Esophagus squamous epithelium (tissue), 5 donors: ENCODE results near the gene RHOD. TPM values are rescaled to one million over a fixed set of nuclear protein-coding genes. Genes with fewer than 3 reads are reported as not detected.
A peak's percentile ranks its signal among the peaks of the same experiment; 100 is the strongest.

Experiments
- DNase-seq: peaks from one replicate; lab custom pipeline; 2025; lab: John Stamatoyannopoulos, UW
- H3K27ac ChIP-seq, 4 donors: fragments of 200-600 bp; sonication (generic); one replicate each; pipeline ENCODE4 v1.5.1; 2016 to 2019; ENCODE audit warnings: mild to moderate bottlenecking in 1 of 4
- H3K27me3 ChIP-seq, 4 donors: fragments of 200-600 bp; sonication (generic); 1 replicate in 3 of 4; 2 replicates in 1 of 4; pipeline versions ENCODE4 v1.5.1 to v1.6.0; 2017 to 2021; ENCODE audit warnings: antibody characterized with exemption in 1 of 4
- H3K36me3 ChIP-seq, 3 donors: fragments of 200-600 bp; sonication (generic); one replicate each; pipeline ENCODE4 v1.5.1; 2016 to 2019
- H3K4me1 ChIP-seq, 3 donors: fragments of 200-600 bp; sonication (generic); one replicate each; pipeline ENCODE4 v1.5.1; 2017 to 2019
- H3K4me3 ChIP-seq, 4 donors: fragments of 200-600 bp; sonication (generic); 1 replicate in 3 of 4; 2 replicates in 1 of 4; pipeline ENCODE4 v1.5.1; 2016 to 2019; ENCODE audit warnings: mild to moderate bottlenecking in 2 of 4, moderate library complexity in 1 of 4
- H3K9me3 ChIP-seq, 3 donors: fragments of 200-600 bp; sonication (generic); one replicate each; pipeline ENCODE4 v1.5.1; 2016 to 2019
- POLR2A ChIP-seq, 4 donors: fragments of 450-650 bp; IDR thresholded peaks; one replicate each; pipeline ENCODE4 v1.6.1; 2017; ENCODE audit warnings: antibody characterized with exemption in 4 of 4, mild to moderate bottlenecking in 4 of 4, moderate library complexity in 3 of 4
- WGBS, 2 donors: methylation state at CpG; one replicate each; pipeline ENCODE4 v1.1.5; 2018; 5-methylcytosine and 5-hydroxymethylcytosine counted together
- intact Hi-C: fragments of 100-400 bp; cut with DNase I; formaldehyde crosslinking; loops from one replicate; pipeline ENCODE4 v1.15.0; 2022
- total RNA-seq, 4 donors: library from RNA; depleted of rRNA; stranded (reverse); fragments of >200 nt; gene quantifications; one replicate each; pipeline ENCODE4 v1.1.0, GENCODE V29; 2016
- TF ChIP-seq, protein P1 (sequence below), 6 experiments: fragments of 450-650 bp in 4 of 6; fragments of 200-600 bp in 2 of 6; sonication (generic) in 2 of 6; IDR thresholded peaks; one replicate each; pipeline ENCODE4 v1.5.1; 2016 to 2019; ENCODE audit warnings: antibody characterized with exemption in 6 of 6, mild to moderate bottlenecking in 4 of 6, moderate library complexity in 4 of 6
- donor health status: DM: yes; HTN: yes; CAD: no.

The RHOD gene
- total RNA-seq, 4 donors from 2014 or later, result 122 to 219 (median 169) TPM

DNA sequence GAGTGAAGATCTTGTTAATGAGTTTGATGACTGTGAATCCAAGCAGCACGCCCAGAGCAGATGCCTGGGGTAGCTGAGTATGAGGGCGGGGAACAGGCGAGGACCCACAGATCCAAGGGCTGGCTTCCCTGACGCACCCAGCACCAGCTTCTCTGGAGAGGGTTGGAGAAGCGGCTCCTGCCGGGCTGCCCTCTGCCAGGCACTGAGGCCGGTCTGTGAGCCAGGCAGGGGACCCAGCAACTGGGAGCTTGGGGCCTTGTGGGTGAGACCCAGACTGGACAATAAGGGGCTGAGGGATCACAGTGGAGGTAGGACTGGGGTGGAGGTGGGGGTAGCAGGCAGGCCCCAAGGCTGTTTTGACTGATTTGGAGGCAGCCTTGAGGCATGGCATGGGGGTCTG is 42.3 kb upstream of the RHOD start:
- no peak overlapping the region for H3K27ac ChIP-seq
- intact Hi-C loops, result no loop called here
- TF ChIP-seq, protein P1, sequence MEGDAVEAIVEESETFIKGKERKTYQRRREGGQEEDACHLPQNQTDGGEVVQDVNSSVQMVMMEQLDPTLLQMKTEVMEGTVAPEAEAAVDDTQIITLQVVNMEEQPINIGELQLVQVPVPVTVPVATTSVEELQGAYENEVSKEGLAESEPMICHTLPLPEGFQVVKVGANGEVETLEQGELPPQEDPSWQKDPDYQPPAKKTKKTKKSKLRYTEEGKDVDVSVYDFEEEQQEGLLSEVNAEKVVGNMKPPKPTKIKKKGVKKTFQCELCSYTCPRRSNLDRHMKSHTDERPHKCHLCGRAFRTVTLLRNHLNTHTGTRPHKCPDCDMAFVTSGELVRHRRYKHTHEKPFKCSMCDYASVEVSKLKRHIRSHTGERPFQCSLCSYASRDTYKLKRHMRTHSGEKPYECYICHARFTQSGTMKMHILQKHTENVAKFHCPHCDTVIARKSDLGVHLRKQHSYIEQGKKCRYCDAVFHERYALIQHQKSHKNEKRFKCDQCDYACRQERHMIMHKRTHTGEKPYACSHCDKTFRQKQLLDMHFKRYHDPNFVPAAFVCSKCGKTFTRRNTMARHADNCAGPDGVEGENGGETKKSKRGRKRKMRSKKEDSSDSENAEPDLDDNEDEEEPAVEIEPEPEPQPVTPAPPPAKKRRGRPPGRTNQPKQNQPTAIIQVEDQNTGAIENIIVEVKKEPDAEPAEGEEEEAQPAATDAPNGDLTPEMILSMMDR (IDR thresholded peaks at IDR 0.05), result no peak
- TF ChIP-seq POLR2A (IDR thresholded peaks at IDR 0.05), result no peak
- no peak overlapping the region for H3K4me3 ChIP-seq
- no peaks in the 10 kb centered on the region for H3K9me3 ChIP-seq
- H3K27me3 ChIP-seq, result no peaks in the 10 kb centered on the region
- H3K4me1 ChIP-seq, result no peaks in the 10 kb centered on the region
- 90% methylated on average over 6 of the region's 7 CpGs; no CpG with 5 or more reads in 1 of the 2 donors for WGBS, 2 donors
- DNase-seq, result no peak
- H3K36me3 ChIP-seq, result no peaks in the 10 kb centered on the region

DNA sequence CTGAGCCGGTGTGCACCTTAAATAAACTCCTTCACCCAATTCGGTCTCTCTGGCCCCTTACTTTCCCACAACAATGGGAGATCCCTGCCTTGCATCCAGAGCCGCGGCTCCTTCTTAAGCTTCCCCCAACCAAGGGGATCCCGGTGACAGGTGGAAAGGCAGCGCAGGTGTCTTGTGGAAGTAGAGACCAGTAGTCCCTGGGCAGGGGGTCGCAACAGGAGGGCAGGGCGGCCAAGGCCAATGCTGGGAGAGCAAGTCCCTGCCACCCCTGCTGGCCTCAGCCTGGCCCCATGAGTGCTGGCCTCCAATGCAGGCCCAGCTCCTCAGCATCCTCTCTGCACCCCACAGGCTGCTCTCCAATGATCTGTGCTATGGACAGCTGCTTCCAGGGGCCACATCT is 41.6 kb upstream of the RHOD start:
- H3K27ac ChIP-seq, result no peak overlapping the region
- no peak overlapping the region for H3K4me3 ChIP-seq
- H3K4me1 ChIP-seq, result no peaks in the 10 kb centered on the region
- no peaks in the 10 kb centered on the region for H3K9me3 ChIP-seq
- intact Hi-C loops, result no loop called here
- H3K27me3 ChIP-seq, result no peaks in the 10 kb centered on the region
- TF ChIP-seq POLR2A (IDR thresholded peaks at IDR 0.05), result no peak
- TF ChIP-seq, protein P1 (IDR thresholded peaks at IDR 0.05), result no peak
- DNase-seq, result no peak
- 89 to 91% methylated on average over 5 to 8 of the region's 8 CpGs for WGBS, 2 donors
- no peaks in the 10 kb centered on the region for H3K36me3 ChIP-seq

DNA sequence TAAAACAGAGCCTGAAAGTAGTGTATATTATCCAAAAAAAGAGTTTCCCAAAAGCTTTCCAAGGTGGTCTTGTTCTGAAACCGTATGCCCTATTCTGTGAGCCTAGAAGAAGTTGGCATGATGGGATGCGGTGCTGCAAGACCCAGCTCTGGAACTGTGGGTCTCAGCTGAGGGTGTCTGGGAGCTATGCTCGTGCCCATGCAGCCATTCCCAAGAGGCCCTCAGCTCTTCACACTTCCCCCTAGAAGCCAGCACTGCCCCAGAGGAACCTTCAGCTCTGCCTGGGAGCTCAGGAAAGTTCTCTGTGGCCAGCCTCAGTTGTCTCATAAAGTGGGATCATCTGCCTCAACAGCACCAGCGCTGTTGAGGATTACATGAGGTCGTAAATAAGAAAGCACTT is 40.1 kb upstream of the RHOD start:
- peaks cover 0 to 1% (median 0%) of the 10 kb centered on the region in 3 donors for H3K4me1 ChIP-seq
- no peak for TF ChIP-seq POLR2A (IDR thresholded peaks at IDR 0.05)
- TF ChIP-seq, protein P1 (IDR thresholded peaks at IDR 0.05), result no peak
- no peak for DNase-seq
- H3K9me3 ChIP-seq, result no peaks in the 10 kb centered on the region
- intact Hi-C loops, result no loop called here
- H3K36me3 ChIP-seq, result no peaks in the 10 kb centered on the region
- WGBS, 2 donors, result 84 to 85% methylated on average over 3 to 5 of the region's 5 CpGs
- no peaks in the 10 kb centered on the region for H3K27me3 ChIP-seq
- H3K27ac ChIP-seq, result no peak overlapping the region
- H3K4me3 ChIP-seq, result no peak overlapping the region

DNA sequence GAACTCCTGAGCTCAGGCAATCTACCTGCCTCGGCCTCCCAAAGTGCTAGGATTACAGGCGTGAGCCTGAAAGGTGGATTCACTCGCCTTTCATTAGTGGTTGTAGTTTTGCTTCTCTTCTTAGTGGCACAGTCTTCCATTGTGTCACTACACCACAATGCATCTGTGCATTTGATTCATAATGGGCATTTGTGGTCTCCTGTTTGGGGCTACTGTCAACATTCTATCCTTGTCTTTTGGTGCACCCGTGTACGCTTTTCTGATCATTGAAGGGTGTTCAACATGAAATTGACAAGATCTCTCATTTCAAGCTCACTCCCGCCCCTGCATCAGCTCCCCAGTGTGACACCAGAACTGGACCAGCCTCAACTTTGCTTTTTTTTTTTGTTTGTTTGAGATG is 35.7 kb upstream of the RHOD start:
- Histone ChIP-seq H3K4me1 (peaks cover 17 to 31% (median 18%) of the 10 kb centered on the region in 3 donors), H3K27me3 (peaks cover 0 to 36% (median 1%) of the 10 kb centered on the region in 4 donors), H3K9me3 (no peaks in the 10 kb centered on the region), H3K27ac (no peak overlapping the region), H3K36me3 (no peaks in the 10 kb centered on the region), H3K4me3 (no peak overlapping the region)
- DNase-seq, result no peak
- intact Hi-C loops, result no loop called here
- WGBS, 2 donors, result 85 to 91% methylated on average over 6 of the region's 6 CpGs
- TF ChIP-seq, protein P1 (IDR thresholded peaks at IDR 0.05), result no peak
- no peak for TF ChIP-seq POLR2A (IDR thresholded peaks at IDR 0.05)

DNA sequence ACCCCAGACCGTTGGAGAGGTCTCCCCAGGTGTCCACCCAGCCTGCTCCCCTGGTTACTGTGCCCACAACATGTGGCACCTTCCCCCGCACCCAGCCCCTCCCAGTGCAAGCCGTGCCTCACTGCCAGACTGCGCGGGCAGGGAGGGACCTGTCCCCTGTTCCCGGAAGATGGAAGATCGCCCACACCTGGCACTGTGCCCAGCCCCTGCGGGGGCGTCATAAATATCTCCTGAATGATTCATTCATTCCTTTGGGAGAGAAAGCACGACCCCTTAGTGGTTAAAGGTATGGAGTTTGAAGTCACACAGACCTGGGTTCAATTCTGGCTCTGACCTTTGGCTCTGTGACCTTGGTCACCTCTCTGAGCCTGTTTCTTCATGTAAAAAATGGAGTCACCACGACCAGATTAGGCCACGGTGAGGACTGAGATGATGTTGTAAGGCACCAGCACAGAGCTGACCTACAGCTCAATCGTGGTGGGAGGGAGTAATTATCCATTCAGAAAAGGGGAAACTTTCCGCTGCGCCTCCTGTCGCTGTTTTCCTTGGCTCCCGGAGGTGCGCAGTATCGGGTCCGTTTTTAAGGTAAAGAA is 34.2 kb upstream of the RHOD start:
- no peaks in the 10 kb centered on the region for H3K9me3 ChIP-seq
- no peak for TF ChIP-seq POLR2A (IDR thresholded peaks at IDR 0.05)
- TF ChIP-seq, protein P1 (IDR thresholded peaks at IDR 0.05), result no peak
- no peaks in the 10 kb centered on the region for H3K36me3 ChIP-seq
- H3K27me3 ChIP-seq, result peaks cover 0 to 36% (median 1%) of the 10 kb centered on the region in 4 donors
- WGBS, 2 donors, result 0 to 12% methylated on average over 4 to 15 of the region's 20 CpGs
- no peak overlapping the region for H3K27ac ChIP-seq
- H3K4me3 ChIP-seq, result peak overlapping the region; percentile 37 to 70 (median 46)
- intact Hi-C loops, result no loop called here
- peaks cover 17 to 33% (median 18%) of the 10 kb centered on the region in 3 donors for H3K4me1 ChIP-seq
- no peak for DNase-seq
